Stimulated activated CD8-positive, alpha-beta memory T cell treated with anti-CD3 and anti-CD28 coated beads, Interleukin-7, amount 100 ng/mL, for 4 hours (primary cell): ENCODE results near the gene WDR82.
A peak's percentile ranks its signal among the peaks of the same experiment; 100 is the strongest.

ENCODE experiments used
- DNase-seq, 2 donors: peaks; one replicate each; pipeline ENCODE4 v3.0.0-alpha.2; 2020; ENCODE audit warnings: low read depth in 2 of 2

Gene WDR82

DNA sequence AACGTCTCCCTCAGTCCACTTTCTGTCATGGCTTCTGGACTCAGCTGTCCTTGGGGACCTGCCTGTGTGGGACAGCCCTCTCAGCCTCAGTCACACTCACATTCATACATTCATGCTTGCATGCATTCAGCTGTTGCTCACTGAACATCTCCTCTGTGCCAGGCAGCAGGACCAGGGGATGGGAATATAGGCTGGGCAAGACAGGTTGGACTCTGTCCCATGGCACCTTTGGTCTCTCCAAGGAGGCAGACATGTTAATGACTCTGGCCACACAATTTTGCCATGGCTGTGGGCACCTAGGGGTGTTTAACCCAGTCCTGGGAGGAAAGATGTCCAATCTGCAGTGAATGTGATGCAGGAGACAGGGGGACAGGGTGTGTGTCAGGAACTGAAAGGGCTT, 29.9 kb upstream of the WDR82 start:
- DNase-seq = no peak

DNA sequence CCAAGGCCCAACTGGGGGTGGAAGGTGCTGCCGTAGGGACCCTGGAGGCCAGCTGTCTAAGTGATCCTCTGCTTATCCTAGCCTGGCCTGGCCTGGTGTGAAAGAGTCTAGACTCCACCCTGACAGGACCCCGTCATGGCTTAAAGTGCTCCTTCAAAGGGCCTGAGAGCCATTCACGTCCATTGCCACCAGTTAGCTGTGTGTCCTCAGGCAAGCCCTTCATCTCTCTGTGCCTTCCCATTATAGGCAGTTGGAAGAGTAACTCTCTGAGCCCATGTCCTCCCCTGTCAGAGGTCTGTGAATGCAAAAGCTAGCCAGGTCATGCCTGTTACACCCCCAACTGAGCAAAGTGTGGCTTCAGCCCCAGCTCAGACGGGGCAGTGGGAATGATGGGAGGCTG, 28.5 kb upstream of the WDR82 start:
- no peak for DNase-seq

DNA sequence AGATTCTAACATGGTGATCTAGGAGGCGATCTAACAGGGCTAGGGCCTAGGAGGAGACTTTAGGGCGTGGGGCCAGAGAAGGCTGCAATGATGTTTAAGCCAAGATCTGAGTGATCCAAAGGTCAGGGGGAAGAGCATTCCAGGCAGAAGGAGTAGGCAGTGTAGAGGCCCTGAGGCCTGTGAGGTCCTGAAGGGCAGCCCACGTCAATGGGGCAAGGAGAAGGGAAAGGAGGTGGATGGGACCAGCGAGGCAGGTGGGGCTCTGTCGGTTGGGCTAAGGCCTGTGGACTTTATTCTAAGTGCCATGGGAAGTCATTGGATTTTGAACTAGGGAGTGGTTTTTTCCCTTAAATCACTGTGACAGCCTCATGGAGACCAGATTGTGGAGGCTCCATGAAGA, 27.5 kb upstream of the WDR82 start:
- no peak for DNase-seq

DNA sequence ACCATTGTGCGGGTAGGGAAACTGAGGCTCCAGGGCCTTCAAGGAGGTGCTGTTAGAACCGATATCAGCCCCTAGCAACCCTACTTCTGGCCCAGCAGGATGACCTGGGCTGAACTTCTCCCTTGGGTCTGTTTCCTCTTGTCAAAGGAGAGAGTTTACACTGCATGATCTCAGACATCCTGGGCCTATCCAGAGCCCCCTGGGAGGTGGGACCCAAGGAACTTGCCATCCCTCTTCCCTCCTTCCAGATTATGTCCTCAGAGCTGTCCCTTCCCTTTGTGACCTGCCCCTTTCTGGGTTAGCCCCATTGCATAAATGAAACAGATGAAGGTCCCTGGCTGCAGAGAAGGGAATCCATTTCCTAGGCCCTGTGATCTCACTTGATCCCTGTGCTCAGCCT, 25.4 kb upstream of the WDR82 start:
- no peak for DNase-seq

DNA sequence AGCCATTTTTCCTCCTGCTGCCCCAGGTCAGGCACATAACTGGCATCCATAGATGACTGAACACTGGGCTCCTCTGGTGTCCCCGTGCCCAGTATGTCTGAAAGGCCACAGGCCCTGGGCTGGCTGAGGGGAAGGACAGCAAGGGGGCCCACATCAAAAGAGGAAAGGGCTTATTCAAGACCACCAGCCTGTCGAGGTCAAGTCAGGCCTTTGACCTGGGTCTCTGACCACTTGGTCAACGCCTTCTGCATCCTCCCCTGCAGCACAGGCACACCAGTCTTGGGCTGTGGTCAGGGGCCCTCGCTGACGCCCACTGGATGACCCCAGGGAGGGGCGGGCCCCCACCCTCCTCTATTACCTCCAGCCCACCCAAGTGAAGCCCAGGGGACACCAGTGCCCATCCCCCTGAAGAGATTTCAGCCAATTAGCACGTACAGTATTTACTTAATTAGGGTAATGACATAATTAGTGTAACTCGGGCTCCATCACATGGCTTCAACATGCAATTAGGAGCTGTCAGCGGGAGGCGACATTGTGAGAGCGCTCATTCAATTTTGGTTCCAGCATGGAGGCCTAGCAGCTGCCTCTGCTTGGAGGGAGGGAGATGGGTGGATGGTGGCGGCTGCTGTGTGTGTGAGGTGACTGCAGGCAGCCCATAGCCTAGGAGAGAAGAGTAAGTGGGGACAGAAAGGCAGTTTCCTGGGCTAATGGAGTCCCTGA, 24.1 kb upstream of the WDR82 start:
- no peak for DNase-seq

DNA sequence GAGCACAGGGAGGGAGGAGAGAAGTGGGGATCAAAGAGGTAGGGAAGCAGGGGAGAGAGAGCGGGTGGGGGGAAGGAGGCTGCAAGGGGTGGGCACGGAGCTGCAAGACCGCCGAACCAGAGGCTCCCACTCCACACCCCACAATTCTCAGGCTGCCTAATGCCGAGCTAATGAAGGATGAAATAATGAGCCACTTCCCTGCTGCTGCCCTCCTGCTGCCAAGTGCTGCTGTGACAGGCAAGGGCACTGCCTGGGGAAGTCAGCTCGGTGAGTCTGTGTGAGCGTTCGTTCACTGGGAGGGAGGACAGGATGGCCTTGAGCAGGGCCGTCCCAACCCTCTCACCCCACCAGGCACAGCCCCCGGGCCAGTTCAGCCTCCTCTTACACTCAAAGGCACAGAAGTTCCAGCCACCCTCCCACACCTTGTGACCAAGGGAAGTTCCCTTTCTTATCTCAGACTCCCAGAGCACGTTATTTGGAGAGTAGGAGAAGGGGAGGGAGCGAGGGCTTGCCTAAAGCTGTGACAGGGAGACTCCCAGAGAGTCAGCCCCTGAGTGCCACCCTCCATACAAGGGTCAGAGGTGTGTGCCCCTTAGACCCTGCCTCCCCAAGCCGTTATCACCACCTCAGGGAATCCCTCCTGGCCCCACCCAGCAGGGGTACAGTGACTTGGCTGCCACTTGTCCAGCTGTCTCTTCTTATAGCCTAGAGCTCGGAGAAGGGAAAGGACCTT, 21.6 kb upstream of the WDR82 start:
- DNase-seq = no peak

DNA sequence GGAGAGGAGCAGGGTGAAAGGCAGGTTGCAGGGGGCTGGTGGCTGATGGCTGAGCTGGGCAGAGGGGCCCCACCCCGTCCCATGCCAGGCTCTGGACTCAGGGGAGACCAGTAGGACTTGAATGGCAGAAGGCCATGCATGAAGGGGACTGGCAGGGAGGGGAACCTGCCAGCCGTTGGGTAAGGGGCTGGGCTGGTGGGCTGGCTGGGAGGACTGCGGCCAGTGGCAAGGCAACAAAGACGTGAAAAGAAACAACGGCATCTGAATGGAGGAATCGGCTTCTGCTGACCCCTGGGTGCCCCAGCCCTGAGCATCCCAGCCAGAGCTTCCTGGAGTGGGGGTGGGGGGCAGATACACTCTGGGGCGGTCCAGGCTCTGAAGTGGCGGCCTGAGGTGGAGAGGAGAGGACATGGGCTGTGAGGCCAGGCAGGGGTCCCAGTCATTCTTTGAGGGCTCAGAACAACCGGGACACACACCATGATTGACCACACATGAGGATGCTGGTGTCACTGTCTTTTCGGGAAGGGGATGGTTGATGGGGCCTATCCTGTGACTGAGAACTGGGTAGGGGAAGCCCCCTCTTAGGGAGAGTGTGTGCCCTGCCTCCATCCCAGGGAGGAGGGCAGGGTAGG, 20.9 kb upstream of the WDR82 start:
- DNase-seq = no peak

DNA sequence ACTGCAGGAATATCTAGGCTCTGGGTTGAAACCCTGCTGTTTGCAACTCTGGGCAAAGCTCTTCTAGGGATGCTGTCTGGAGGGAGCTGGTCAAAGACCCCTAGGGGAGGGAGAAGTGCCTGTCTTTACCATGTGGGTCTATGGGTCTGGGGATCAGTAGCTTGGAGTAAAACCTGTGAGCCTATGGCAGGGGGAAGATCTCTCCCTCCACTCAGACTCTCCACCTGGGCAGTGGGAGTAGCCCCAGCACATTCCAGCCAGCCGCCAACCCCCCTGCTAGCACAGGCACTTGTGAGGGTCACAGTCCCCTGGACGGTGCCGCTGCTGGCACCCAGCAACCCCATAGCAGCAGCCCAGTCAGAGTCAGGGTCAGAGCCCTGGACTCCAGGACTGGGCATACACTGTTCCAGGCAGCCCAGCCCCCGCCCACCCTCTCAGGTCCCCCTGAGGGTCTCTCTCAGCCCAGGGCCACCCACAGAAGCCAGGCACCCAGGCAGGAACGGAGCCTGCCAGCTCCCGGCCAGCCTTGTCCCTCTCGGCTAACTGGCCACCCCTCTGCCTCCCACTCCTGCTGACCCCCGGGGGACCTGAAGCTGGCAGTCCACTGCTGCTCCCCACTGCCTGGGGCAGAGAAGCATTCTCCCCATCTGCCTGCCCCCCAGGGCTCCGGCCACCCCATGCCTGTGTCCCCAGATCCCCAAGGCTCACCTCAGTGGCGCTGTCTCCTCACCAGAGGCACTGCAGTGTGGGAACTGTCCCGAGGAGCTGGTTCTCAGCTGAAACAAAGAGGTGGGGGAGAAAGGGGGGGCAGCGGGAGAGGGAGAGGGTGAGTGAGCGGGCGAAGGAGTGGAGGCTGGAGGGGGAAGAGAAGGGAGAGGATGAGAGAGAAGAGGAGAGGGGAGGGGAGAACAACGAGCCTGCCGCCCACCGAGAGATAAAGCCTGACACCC, 20.0 kb upstream of the WDR82 start:
- no peak for DNase-seq

DNA sequence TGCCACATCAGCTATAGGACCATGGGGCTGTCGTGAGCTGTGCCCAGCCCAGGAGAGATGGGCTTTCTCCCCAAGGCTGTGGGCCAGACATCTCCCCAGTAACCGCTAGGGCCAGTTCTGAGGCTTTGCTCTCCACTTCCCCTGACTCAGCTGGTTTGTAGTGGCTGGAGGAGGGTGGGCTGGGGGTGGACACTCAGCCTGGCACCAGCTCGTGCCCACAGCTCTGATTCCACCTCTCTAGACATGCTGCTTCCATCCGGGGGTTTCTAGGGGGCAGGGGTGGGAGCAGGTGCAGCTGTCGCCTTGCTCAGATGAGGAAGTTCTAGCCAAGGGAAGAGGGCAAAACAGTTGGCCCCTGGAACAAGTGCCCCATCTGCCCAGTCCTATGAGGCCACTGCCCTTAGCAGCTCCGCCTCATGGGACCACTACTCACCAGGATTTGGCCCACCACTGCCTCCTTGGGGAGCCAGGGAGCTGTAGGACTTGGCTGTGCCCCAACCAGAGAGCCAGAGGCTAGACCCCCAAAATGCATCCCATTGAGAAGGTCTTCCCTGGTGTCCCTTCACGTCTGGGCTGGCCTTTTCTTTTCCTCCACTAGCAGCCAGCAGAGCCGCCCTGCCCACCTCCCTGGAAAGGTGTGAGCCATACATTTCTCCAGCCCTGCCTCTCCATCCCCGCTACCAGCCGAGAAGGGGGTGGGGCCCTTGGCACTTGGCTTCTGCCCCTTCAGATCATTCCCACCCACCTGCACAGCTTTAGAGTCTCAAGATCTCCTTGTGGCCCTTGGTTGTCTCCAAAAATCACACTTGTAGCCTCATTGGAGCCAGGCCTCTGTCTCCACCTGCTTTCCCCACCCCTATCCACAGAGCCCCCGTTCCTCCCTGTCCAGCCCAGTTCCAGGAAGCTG, 19.0 kb upstream of the WDR82 start:
- DNase-seq = no peak

DNA sequence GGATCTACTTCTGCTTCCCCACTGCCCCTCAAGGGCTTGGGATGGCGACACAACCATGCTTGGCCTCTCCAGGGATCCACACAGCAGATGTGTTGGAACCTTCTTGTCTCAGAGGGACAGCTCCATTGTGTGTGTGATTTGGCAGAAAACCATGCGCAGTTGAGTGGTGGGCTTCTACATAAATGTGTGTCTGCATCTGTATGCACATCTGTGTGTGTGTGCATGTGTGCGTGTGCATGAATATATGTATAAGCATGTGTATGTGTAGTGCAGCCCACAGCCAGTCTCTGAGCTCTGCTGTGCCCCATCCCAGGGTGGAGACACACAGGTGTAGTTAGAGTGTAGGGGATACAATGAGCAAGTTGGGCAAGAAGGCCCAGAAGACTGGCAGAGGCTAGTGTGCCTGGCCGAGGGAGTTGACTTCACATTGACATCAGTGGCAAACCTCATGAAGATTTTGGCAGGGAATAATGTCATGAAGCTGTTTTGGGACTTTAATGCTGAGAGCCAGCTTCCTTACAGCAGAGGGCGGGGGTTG, 17.3 kb upstream of the WDR82 start:
- no peak for DNase-seq

DNA sequence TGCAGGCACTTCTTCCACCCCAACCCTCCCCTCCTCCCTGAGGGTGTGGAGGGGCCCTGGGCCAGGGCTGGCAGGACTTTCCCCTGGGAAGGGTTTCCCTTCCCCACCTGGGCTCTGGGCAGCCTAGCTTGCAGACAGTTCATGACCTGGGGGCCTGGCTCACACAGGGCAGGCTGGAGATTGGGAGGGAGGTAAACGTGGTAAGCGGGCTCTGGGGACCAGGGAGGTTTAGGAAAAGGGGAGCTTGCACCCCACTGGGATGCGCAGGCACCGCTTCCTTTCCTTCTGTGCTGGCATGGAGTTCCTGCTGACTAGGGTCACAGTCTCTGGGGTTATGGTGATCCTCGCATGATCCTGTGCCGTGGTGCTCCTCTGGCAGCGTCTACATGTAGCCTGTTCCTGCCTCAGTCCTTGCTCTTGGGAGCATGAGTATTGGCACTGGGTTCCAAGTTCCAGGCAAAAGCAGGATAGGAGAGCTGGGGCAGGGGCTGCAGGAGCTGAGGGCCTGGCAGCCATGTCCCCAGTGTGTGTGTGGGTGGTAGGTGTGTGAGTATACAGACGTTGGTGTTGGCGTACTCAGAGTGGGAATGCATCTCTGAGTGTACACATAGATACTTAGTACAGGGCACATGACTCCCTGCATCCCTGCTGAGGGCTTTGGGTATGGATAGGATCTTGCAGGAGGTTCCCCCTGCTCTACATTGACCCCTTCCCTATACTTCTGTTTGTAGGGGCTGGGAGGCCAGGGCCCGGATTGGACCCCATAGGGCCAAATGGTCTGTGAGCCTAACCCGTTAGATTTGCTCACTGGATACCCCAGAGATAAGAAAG, 16.1 kb upstream of the WDR82 start:
- no peak for DNase-seq

DNA sequence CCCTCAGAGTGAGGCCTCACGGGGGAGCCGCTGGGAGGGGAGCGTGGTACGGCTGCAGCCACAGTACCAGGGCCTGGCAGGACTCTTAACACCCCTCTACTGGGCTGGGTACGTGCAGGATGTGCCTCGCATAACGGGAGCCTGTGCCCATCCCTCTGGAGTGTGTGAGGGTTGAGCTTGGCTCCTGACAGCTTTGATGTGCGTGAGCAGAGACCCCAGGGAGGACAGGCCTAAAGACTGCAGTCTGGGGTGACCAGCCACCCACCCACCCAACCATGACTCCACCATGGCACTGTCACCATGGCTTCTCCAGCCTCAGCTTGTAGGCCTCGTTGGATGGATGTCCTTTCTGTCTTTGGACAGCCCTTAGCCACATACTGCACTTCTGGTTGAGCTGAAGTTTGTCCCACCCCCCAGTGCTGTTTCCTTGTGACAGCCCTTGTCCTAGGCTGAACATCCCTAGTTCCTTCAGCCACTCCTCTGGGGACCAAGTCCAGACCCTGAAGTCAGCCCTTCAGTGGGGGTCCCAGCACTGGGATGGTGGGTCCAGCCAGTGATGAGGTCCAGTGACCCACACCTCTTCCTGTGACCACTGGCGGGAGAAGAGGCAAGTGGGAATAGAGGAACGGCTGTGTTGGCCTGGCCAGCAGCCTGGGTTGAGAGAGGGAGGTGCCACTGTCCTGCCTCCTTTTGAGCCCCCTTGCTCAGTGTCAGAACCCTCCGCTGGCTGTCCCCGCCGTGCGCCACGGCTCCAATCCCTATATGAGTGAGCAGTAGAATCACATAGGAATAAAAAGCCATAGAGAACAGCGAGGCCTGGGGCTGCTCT, 15.3 kb upstream of the WDR82 start:
- DNase-seq = no peak

DNA sequence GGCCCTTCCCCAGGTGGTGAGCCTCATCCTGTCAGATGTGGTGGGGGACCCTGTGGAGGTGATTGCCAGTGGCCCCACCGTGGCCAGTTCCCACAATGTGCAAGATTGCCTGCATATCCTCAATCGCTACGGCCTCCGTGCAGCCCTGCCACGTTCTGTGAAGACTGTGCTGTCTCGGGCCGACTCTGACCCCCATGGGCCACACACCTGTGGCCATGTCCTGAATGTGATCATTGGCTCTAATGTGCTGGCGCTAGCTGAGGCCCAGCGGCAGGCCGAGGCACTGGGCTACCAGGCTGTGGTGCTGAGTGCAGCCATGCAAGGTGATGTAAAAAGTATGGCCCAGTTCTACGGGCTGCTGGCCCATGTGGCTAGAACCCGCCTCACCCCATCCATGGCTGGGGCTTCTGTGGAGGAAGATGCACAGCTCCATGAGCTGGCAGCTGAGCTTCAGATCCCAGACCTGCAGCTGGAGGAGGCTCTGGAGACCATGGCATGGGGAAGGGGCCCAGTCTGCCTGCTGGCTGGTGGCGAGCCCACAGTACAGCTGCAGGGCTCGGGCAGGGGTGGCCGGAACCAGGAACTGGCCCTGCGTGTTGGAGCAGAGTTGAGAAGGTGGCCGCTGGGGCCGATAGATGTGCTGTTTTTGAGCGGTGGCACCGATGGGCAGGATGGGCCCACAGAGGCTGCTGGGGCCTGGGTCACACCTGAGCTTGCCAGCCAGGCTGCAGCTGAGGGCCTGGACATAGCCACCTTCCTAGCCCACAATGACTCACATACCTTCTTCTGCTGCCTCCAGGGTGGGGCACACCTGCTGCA, 14.0 kb upstream of the WDR82 start:
- no peak for DNase-seq

DNA sequence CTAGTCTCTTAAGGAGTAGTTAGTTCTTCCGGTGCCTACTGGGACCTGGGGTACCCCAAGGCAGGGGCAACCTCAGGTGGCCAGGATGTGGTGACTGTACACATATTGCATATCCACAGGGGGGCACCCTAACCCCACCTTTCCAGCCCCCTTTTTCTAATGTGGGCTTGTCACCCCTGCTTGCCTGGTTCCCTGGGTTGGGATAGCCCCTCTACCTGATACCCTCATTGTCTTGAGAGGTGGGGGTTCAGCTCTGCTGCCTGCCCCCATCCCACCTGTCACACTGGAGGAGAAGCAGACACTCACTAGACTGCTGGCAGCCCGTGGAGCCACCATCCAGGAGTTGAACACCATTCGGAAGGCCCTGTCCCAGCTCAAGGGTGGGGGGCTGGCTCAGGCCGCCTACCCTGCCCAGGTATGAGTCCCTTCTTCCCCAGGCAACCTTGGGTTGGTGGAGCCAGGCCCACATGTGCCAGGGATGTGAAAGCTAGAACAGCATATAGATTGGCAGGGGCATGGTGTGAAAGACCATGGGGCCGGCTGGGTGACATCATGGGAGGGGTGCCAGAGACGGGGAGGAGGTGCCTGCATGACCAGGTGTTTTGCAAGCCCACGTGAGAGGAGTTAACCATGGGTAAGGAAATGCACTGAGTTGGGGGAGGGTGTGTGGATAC, 13.2 kb upstream of the WDR82 start:
- DNase-seq = peak in 1 of 2 donors; percentile 27

DNA sequence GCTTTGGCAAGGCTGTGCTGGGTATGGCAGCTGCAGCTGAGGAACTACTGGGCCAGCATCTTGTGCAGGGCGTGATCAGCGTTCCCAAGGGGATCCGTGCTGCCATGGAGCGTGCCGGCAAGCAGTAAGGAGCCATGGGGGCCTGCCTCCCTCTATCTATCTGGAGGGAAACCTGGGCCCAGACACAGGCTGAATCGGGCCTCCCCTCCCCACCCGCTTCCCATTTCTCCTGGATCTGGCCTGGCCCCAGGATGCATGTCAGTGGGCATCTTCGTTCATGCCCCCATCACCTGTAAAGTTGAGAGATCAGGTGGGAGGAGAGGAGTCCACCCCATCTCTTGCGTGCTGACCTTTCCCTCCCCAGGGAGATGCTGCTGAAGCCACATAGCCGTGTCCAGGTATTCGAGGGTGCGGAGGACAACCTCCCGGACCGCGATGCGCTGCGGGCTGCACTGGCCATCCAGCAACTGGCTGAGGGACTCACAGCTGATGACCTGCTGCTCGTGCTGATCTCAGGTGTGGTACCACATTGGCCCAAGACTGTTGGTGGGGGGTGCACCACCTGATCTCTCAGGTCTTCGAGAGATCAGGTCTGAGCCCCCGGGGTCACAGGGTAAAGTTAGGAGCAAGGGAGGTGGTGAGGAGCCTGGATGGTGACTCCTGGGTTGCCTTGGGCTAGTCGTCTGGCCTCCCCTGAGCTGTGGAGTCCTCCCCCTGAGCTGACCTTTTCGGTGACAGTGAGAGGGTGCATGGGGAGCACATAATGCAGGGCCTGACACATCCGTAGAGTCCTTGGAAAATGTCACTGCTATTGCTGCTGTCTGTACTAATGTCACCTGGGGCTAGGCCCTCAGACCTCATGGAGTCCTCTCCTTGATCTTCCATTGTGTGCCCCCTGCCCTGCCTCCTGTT, 12.4 kb upstream of the WDR82 start:
- DNase-seq = no peak
